Vagina (tissue), 2 donors: ENCODE measurements around the gene SCD5. TPM values are rescaled to one million over a fixed set of nuclear protein-coding genes. Genes with fewer than 3 reads are reported as not detected.
"Not testable (repeated sequence)": the region's sequence is repeated elsewhere in the genome, so short reads cannot be mapped to it uniquely, and the experiment has no call there.

Experiments
- DNase-seq, 2 donors: peaks; one replicate each; pipeline ENCODE4 v3.0.0-alpha.2; 2017; ENCODE audit errors: extremely low spot score in 2 of 2
- H3K27ac ChIP-seq: fragments of 200-600 bp; sonication (generic); one replicate; pipeline ENCODE4 v1.5.1; 2019
- H3K27me3 ChIP-seq: fragments of 200-600 bp; sonication (generic); one replicate; pipeline ENCODE4 v1.5.1; 2019
- H3K36me3 ChIP-seq, 2 donors: fragments of 200-600 bp; sonication (generic); one replicate each; pipeline ENCODE4 v1.5.1; 2017 to 2019
- H3K4me1 ChIP-seq: fragments of 200-600 bp; sonication (generic); one replicate; pipeline ENCODE4 v1.5.1; 2019
- H3K4me3 ChIP-seq, 2 donors: fragments of 200-600 bp; sonication (generic); 1 replicate in 1 of 2; 2 replicates in 1 of 2; pipeline ENCODE4 v1.5.1; 2016 to 2019
- H3K9me3 ChIP-seq: fragments of 200-600 bp; sonication (generic); one replicate; pipeline ENCODE4 v1.5.1; 2019
- POLR2A ChIP-seq, 2 donors: fragments of 450-650 bp; IDR thresholded peaks; one replicate each; pipeline ENCODE4 v1.6.1; 2017; ENCODE audit warnings: antibody characterized with exemption in 2 of 2, mild to moderate bottlenecking in 2 of 2, moderate library complexity in 2 of 2
- POLR2AphosphoS5 ChIP-seq, 2 donors: sonication (generic); formaldehyde crosslinking; IDR thresholded peaks; one replicate each; pipeline ENCODE4 v1.9.0; 2017; ENCODE audit warnings: antibody characterized with exemption in 2 of 2, mild to moderate bottlenecking in 2 of 2, low read depth in 1 of 2; ENCODE audit not compliant: insufficient read depth in 1 of 2
- intact Hi-C: fragments of 100-400 bp; cut with DNase I; formaldehyde crosslinking; loops from one replicate; pipeline ENCODE4 v1.15.1; 2023
- total RNA-seq: library from RNA; depleted of rRNA; stranded (reverse); fragments of >200 nt; gene quantifications from one replicate; pipeline ENCODE4 v1.2.3, GENCODE V29; 2016
- TF ChIP-seq, protein P1 (sequence below), 3 experiments: fragments of 450-650 bp in 2 of 3; fragments of 200-600 bp in 1 of 3; sonication (generic) in 1 of 3; IDR thresholded peaks; one replicate each; pipeline ENCODE4 v1.5.1; 2017 to 2019; ENCODE audit warnings: antibody characterized with exemption in 3 of 3, mild to moderate bottlenecking in 2 of 3, moderate library complexity in 2 of 3

Gene SCD5
- 16.9 TPM for total RNA-seq

DNA sequence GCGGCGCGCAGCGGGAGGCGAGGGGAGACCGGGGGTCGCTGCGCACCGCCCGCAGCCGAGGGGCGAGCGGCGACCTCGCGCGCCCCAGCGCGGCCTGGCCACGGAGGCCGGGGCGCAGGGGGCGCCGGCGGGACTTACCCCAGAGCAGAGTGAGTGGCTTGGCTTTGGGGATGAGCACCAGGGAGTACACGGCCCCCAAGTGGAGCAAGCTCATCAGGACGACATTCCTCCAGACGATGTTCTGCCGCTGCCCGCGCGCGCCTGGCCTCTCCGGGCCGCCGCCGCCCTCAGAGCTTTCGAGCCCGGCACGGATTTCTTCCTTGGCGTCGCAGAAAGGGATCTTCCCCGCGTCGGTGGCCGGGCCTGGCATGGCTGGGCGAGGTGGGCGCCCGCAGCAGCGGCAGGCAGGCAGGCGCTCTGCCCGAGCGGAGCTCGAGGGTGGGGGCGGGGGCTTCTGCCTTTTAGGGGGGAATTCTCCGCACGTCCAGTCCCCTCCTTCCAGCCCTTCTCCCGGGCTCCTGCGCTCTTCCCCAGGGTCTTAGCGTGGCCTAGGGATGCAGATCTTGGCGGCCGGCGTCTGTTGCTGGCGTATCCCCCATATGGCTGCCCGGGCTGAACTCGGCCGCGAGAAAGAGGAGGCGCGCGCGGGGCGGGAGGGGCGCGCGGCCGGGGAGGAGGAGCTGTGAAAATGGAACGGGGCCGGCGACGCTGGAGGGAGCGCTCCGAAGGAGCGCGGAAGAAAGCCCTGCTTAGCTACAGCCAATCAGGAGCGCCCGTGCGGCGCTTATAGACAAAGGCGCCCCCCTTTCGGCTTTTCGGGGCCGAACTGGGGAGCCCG, at the start of gene SCD5:
TSS of gene SCD5 (minus strand) at position 629 of the 838 bp plus-strand sequence. CDS start at position 370, 259 bp downstream.
- H3K27ac ChIP-seq = peak within 1 kb of the TSS; percentile 39
- H3K9me3 ChIP-seq = no peaks in the 10 kb centered on the region
- TF ChIP-seq, protein P1, sequence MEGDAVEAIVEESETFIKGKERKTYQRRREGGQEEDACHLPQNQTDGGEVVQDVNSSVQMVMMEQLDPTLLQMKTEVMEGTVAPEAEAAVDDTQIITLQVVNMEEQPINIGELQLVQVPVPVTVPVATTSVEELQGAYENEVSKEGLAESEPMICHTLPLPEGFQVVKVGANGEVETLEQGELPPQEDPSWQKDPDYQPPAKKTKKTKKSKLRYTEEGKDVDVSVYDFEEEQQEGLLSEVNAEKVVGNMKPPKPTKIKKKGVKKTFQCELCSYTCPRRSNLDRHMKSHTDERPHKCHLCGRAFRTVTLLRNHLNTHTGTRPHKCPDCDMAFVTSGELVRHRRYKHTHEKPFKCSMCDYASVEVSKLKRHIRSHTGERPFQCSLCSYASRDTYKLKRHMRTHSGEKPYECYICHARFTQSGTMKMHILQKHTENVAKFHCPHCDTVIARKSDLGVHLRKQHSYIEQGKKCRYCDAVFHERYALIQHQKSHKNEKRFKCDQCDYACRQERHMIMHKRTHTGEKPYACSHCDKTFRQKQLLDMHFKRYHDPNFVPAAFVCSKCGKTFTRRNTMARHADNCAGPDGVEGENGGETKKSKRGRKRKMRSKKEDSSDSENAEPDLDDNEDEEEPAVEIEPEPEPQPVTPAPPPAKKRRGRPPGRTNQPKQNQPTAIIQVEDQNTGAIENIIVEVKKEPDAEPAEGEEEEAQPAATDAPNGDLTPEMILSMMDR (IDR thresholded peaks at IDR 0.05) = no peak
- TF ChIP-seq POLR2AphosphoS5 (IDR thresholded peaks at IDR 0.05; ENCODE audit: insufficient read depth in 1 of 2, low read depth in 1 of 2) (peak in 1 of 2 donors; percentile 66), POLR2A (IDR thresholded peaks at IDR 0.05) (peak in 1 of 2 donors; percentile 36)
- intact Hi-C loops = no loop called here
- peaks cover 20% of the 10 kb centered on the region for H3K4me1 ChIP-seq
- DNase-seq = peak in 1 of 2 donors; percentile 87
- peak within 1 kb of the TSS; percentile 60 to 79 for H3K4me3 ChIP-seq
- H3K27me3 ChIP-seq = no peaks in the 10 kb centered on the region
- no peaks in the 10 kb centered on the region for H3K36me3 ChIP-seq

DNA sequence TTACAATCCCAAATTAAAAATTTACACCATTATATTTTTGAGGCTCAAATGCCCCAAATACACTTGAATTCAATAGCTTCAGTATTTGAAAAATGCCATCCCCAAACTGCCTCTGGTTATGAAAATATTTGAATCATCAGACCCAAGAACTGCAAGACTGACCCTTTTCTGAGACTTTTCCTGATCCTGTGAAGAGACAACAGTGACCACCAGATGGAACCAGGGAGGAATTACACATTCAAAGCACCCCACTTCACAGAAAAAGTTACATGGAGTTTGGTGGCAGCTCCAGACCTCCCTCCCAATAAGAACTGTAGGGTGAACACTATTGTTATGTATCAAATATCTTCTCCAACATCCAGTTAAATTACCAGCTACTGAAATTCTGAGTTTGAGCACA, 44.0 kb upstream of the SCD5 start:
- no peak for TF ChIP-seq POLR2A (IDR thresholded peaks at IDR 0.05)
- TF ChIP-seq POLR2AphosphoS5 (IDR thresholded peaks at IDR 0.05; ENCODE audit: insufficient read depth in 1 of 2, low read depth in 1 of 2) = no peak
- DNase-seq = no peak
- Histone ChIP-seq H3K27ac (no peak overlapping the region), H3K4me3 (no peak overlapping the region), H3K36me3 (peaks cover 7 to 78% of the 10 kb centered on the region in 2 donors), H3K27me3 (no peaks in the 10 kb centered on the region), H3K9me3 (no peaks in the 10 kb centered on the region), H3K4me1 (no peaks in the 10 kb centered on the region)
- intact Hi-C loops = no loop called here

DNA sequence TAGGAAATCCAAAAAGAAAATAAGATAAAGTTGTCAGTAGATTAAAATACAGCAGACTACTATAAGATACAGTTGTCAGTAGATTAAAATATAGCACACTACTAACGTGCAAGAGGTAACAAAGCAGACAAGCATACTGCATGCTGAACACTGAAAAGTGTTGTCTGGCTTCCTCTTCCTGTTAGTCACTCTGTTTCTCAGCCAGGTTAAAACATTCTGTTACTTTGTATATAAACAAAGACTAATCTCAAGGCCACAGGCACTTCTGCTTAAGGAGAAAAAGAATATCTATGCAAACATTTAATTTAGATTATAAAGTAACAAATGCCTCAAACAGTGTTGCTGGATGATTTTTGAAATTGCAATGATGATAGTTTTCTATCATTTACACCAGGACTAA, 41.0 kb upstream of the SCD5 start:
- Histone ChIP-seq H3K27ac (no peak overlapping the region), H3K4me3 (no peak overlapping the region), H3K4me1 (no peaks in the 10 kb centered on the region), H3K27me3 (no peaks in the 10 kb centered on the region), H3K36me3 (peaks cover 2 to 80% of the 10 kb centered on the region in 2 donors), H3K9me3 (no peaks in the 10 kb centered on the region)
- DNase-seq = no peak
- TF ChIP-seq POLR2A (IDR thresholded peaks at IDR 0.05) (no peak), POLR2AphosphoS5 (IDR thresholded peaks at IDR 0.05; ENCODE audit: insufficient read depth in 1 of 2, low read depth in 1 of 2) (no peak)
- TF ChIP-seq, protein P1 (IDR thresholded peaks at IDR 0.05) = no peak
- intact Hi-C loops = no loop called here

DNA sequence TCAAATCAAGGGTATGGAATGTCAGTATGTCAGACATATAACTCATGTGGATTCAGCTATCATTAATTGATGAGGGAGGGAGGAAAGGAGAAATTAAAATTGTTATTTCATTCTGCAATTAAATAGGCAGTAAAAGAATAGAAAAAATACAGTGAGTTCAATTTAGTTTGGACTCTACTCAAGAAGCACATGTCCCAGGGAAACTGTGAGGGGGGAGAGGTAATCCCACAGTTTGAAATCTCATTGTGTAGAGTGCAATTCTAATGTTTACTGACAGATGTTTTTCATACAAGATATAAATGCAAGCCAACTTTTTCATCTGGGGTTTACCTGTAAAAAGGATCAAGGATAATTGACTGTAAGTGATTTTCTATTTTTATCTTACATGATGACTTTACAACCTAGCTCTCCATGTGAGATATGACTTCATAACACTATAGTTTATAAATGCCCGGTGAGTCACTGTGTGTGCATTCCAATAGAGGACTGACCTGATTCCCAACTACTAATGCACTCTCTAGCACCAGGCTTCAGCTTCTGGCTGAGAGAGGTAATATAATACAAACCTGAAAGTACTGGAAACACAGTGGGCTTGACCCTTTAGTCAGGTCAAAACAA, 35.2 kb upstream of the SCD5 start:
- Histone ChIP-seq H3K27me3 (no peaks in the 10 kb centered on the region), H3K4me3 (no peak overlapping the region), H3K9me3 (no peaks in the 10 kb centered on the region), H3K36me3 (peaks cover 2 to 37% of the 10 kb centered on the region in 2 donors), H3K4me1 (no peaks in the 10 kb centered on the region), H3K27ac (no peak overlapping the region)
- TF ChIP-seq, protein P1 (IDR thresholded peaks at IDR 0.05) = no peak
- TF ChIP-seq POLR2A (IDR thresholded peaks at IDR 0.05) (no peak), POLR2AphosphoS5 (IDR thresholded peaks at IDR 0.05; ENCODE audit: insufficient read depth in 1 of 2, low read depth in 1 of 2) (no peak)
- intact Hi-C loops = no loop called here
- no peak for DNase-seq

DNA sequence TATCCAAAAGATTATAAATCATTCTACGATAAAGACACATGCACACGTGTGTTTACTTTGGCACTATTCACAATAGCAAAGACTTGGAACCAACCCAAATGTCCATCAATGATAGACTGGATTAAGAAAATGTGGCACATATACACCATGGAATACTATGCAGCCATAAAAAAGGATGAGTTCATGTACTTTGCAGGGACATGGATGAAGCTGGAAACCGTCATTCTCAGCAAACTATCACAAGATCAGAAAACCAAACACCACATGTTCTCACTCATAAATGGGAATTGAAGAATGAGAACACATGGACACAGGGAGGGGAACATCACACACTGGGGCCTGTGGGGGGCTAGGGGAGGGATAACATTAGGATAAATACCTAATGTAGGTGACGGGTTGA, 34.5 kb upstream of the SCD5 start:
- peaks cover 2 to 38% of the 10 kb centered on the region in 2 donors for H3K36me3 ChIP-seq
- not testable (repeated sequence) for DNase-seq

DNA sequence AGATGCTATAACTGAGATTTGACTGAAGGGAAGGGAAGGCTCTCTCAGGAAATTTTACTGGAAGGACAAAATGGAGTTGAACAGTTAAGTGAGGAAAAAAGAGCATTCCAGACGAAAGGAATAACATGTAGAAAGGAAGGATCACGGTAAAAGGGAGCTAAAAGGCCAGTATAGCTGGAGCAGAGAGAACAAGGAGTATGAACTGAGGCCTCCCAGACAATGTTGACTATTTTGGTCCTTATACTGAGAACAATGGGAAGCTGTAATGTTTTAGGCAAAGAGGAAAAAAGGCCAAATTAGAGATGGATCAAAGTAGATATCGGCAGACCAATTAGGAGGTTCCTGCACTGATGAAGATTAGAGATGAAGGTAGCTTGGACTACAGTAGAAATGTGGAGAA, 26.8 kb upstream of the SCD5 start:
- peaks cover 9 to 87% of the 10 kb centered on the region in 2 donors for H3K36me3 ChIP-seq

More for the DNA sequence above, 34.5 kb upstream of the SCD5 start:
- H3K27me3 ChIP-seq, H3K4me1 ChIP-seq, H3K9me3 ChIP-seq, H3K27ac ChIP-seq, intact Hi-C loops, H3K4me3 ChIP-seq: not testable (repeated sequence)

More for the DNA sequence above, 26.8 kb upstream of the SCD5 start:
- DNase-seq = no peak
- no peak overlapping the region for H3K27ac ChIP-seq
- H3K9me3 ChIP-seq = no peaks in the 10 kb centered on the region
- H3K4me3 ChIP-seq = no peak overlapping the region
- TF ChIP-seq, protein P1 (IDR thresholded peaks at IDR 0.05) = no peak
- TF ChIP-seq POLR2A (IDR thresholded peaks at IDR 0.05) = no peak
- TF ChIP-seq POLR2AphosphoS5 (IDR thresholded peaks at IDR 0.05; ENCODE audit: insufficient read depth in 1 of 2, low read depth in 1 of 2) = no peak
- intact Hi-C loops = no loop called here
- no peaks in the 10 kb centered on the region for H3K4me1 ChIP-seq
- H3K27me3 ChIP-seq = no peaks in the 10 kb centered on the region
